Measurements from ENCODE around the gene PGLYRP2. TPM values are rescaled to one million over a fixed set of nuclear protein-coding genes. Genes with fewer than 3 reads are reported as not detected.

PGLYRP2 gene
- total and polyA plus RNA-seq, 2 donors (not counting 1 experiment from before 2014, with no cell fraction given): not detected

DNA sequence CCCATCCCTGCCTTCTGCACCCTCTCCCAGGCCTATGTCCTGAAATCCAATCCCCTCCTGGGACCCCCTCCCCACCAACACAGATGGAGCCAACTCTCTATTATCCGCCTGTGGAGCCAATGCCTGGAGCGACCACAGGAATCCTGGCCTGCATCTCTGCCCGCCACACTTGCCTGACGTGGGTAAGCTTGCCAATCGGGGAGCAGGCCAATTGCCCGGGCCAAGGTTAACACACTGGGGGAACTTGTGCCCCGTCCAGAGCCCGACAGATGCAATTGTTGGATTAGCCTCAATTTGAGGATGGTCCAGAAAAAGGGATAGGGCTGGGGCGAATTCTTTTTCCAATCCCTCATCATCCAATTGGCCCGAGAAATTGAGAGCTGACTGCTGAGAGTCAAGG is 35.5 kb downstream of the PGLYRP2 start:
- H3K9me3 ChIP-seq (ENCODE audit: control insufficient read depth, insufficient read depth, low read depth, low read length): no peaks in the 10 kb centered on the region
- no peak overlapping the region for H3K4me2 ChIP-seq (ENCODE audit: extremely low read depth, insufficient read depth, low read length)
- no peak overlapping the region for H3K4me3 ChIP-seq (replicated peaks in 1 of 4; ENCODE audit: control extremely low read depth in 1 of 4, insufficient read depth in 1 of 4, low read depth in 3 of 4, low read length in 4 of 4)
- no peaks in the 10 kb centered on the region for H3K27me3 ChIP-seq (ENCODE audit: control insufficient read depth, insufficient read depth, low read length)
- no peaks in the 10 kb centered on the region for H3K36me3 ChIP-seq (ENCODE audit: control insufficient read depth, insufficient read depth, low read length)
- H3K4me1 ChIP-seq (ENCODE audit: control insufficient read depth, extremely low read depth, insufficient read depth, low read length): no peaks in the 10 kb centered on the region
- TF ChIP-seq, protein P1, sequence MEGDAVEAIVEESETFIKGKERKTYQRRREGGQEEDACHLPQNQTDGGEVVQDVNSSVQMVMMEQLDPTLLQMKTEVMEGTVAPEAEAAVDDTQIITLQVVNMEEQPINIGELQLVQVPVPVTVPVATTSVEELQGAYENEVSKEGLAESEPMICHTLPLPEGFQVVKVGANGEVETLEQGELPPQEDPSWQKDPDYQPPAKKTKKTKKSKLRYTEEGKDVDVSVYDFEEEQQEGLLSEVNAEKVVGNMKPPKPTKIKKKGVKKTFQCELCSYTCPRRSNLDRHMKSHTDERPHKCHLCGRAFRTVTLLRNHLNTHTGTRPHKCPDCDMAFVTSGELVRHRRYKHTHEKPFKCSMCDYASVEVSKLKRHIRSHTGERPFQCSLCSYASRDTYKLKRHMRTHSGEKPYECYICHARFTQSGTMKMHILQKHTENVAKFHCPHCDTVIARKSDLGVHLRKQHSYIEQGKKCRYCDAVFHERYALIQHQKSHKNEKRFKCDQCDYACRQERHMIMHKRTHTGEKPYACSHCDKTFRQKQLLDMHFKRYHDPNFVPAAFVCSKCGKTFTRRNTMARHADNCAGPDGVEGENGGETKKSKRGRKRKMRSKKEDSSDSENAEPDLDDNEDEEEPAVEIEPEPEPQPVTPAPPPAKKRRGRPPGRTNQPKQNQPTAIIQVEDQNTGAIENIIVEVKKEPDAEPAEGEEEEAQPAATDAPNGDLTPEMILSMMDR (conservative IDR thresholded peaks at IDR 0.05 in 1 of 2, IDR thresholded peaks at IDR 0.05 in 1 of 2; ENCODE audit: low read depth in 1 of 2, low read length in 2 of 2): no peak
- H4K20me1 ChIP-seq (ENCODE audit: control insufficient read depth, extremely low read depth, insufficient read depth, low read length): no peaks in the 10 kb centered on the region
- no peak overlapping the region for H3K27ac ChIP-seq (ENCODE audit: insufficient read depth, low read length)
- H3K9ac ChIP-seq (ENCODE audit: insufficient read depth, low read length): no peak overlapping the region
- H3K79me2 ChIP-seq (ENCODE audit: control insufficient read depth, insufficient read depth, low read length): no peaks in the 10 kb centered on the region
- no peak for DNase-seq (ENCODE audit: low read depth in 2 of 2)
- no peak overlapping the region for H2AFZ ChIP-seq (ENCODE audit: low read length)

DNA sequence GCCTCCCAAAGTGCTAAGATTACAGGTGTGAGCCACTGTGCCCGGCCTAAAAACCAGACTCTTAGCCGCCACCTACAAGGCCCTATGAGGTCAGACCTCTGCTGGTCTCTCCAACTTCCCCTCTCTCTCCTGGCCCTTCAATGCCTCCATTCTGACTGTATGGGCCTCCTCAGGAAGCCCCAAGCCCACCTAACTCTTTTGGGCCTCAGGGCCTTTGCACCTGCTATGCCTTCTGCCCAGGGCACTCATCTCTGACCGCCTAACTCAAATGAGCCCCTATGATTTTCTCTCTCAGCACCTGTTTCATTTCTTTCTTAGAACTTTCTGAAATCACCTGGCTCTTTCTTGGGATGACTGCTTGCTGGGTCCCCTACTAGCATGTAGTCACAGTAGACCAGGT is 36.0 kb downstream of the PGLYRP2 start:
- Histone ChIP-seq H3K79me2 (ENCODE audit: control insufficient read depth, insufficient read depth, low read length) (no peaks in the 10 kb centered on the region), H3K4me1 (ENCODE audit: control insufficient read depth, extremely low read depth, insufficient read depth, low read length) (no peaks in the 10 kb centered on the region), H4K20me1 (ENCODE audit: control insufficient read depth, extremely low read depth, insufficient read depth, low read length) (no peaks in the 10 kb centered on the region), H2AFZ (ENCODE audit: low read length) (no peak overlapping the region), H3K9me3 (ENCODE audit: control insufficient read depth, insufficient read depth, low read depth, low read length) (no peaks in the 10 kb centered on the region), H3K27me3 (ENCODE audit: control insufficient read depth, insufficient read depth, low read length) (no peaks in the 10 kb centered on the region), H3K36me3 (ENCODE audit: control insufficient read depth, insufficient read depth, low read length) (no peaks in the 10 kb centered on the region), H3K4me3 (replicated peaks in 1 of 4; ENCODE audit: control extremely low read depth in 1 of 4, insufficient read depth in 1 of 4, low read depth in 3 of 4, low read length in 4 of 4) (no peak overlapping the region), H3K9ac (ENCODE audit: insufficient read depth, low read length) (no peak overlapping the region), H3K27ac (ENCODE audit: insufficient read depth, low read length) (no peak overlapping the region), H3K4me2 (ENCODE audit: extremely low read depth, insufficient read depth, low read length) (no peak overlapping the region)
- DNase-seq (ENCODE audit: low read depth in 2 of 2): no peak
- TF ChIP-seq EZH2 (IDR thresholded peaks at IDR 0.05; ENCODE audit: low read length, missing control alignments): no peak
- TF ChIP-seq, protein P1 (conservative IDR thresholded peaks at IDR 0.05 in 1 of 2, IDR thresholded peaks at IDR 0.05 in 1 of 2; ENCODE audit: low read depth in 1 of 2, low read length in 2 of 2): no peak

DNA sequence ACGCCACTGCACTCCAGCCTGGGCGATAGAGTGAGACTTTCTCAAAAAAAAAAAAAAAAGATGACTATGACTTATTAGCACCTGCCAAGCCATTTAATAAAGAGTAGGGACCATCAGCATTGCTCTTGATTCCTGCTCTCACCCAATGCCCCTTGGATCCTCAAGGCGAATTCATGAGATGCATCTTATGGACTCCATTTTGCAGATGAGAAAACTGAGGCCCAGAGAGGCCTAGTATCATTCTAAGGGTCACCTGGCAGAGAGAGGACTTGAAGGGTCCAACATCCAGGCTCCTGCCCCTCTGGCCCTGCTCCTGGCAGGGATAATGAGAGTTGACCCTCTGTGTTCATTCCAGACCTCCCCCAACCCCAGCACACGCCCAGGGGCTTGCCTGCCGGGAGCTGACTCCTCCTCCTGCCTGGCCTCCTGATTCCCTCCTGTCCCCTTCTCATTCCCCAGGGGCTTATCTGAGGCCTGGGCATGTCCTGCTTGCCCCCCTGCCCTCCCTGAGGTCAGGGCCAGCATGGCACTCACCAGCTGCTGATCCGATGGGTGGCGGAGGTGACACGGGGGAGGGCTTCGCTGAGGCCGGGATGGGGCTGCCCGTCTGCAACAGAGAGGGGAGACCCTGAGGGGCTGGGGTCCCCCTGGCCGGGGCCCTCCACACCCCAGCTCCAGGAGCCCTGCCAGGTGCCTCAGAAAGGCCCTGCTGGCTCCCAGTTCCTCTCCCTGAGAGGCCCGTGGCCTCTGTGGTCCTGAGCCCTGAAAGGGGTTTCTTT is 37.0 kb downstream of the PGLYRP2 start:
- Histone ChIP-seq H3K4me2 (ENCODE audit: extremely low read depth, insufficient read depth, low read length) (no peak overlapping the region), H3K27ac (ENCODE audit: insufficient read depth, low read length) (no peak overlapping the region), H2AFZ (ENCODE audit: low read length) (no peak overlapping the region), H3K79me2 (ENCODE audit: control insufficient read depth, insufficient read depth, low read length) (no peaks in the 10 kb centered on the region), H3K4me1 (ENCODE audit: control insufficient read depth, extremely low read depth, insufficient read depth, low read length) (no peaks in the 10 kb centered on the region), H3K9ac (ENCODE audit: insufficient read depth, low read length) (no peak overlapping the region), H3K36me3 (ENCODE audit: control insufficient read depth, insufficient read depth, low read length) (no peaks in the 10 kb centered on the region), H3K4me3 (replicated peaks in 1 of 4; ENCODE audit: control extremely low read depth in 1 of 4, insufficient read depth in 1 of 4, low read depth in 3 of 4, low read length in 4 of 4) (no peak overlapping the region), H3K9me3 (ENCODE audit: control insufficient read depth, insufficient read depth, low read depth, low read length) (no peaks in the 10 kb centered on the region), H3K27me3 (ENCODE audit: control insufficient read depth, insufficient read depth, low read length) (no peaks in the 10 kb centered on the region), H4K20me1 (ENCODE audit: control insufficient read depth, extremely low read depth, insufficient read depth, low read length) (no peaks in the 10 kb centered on the region)
- DNase-seq (ENCODE audit: low read depth in 2 of 2): no peak
- TF ChIP-seq, protein P1 (conservative IDR thresholded peaks at IDR 0.05 in 1 of 2, IDR thresholded peaks at IDR 0.05 in 1 of 2; ENCODE audit: low read depth in 1 of 2, low read length in 2 of 2): no peak
- TF ChIP-seq EZH2 (IDR thresholded peaks at IDR 0.05; ENCODE audit: low read length, missing control alignments): no peak

All from fibroblast of lung (primary cell).